GM23338 (cell line): ENCODE measurements around the gene SLC2A6. TPM values are rescaled to one million over a fixed set of nuclear protein-coding genes. Genes with fewer than 3 reads are reported as not detected.
A peak's percentile ranks its signal among the peaks of the same experiment; 100 is the strongest.

Source experiments
- ATAC-seq: fragments of 200-7000 bp; cut with Tn5 transposase; 3 replicates; pipeline ENCODE4 v1.9.1; 2020
- DNase-seq: peaks from one replicate; pipeline ENCODE4 v3.0.0-alpha.2; 2015; ENCODE audit warnings: low spot score
- H2AFZ ChIP-seq: fragments of 200-600 bp; sonication (generic); 2 replicates; pipeline ENCODE4 v1.8.0; 2016; ENCODE audit warnings: antibody characterized with exemption, mild to moderate bottlenecking, moderate library complexity
- H3F3A ChIP-seq: fragments of 200-600 bp; sonication (generic); replicated peaks from 2 replicates; pipeline ENCODE4 v1.8.0; 2017; ENCODE audit warnings: antibody characterized with exemption, mixed run types, low read depth
- H3K27ac ChIP-seq: fragments of 200-600 bp; sonication (generic); 2 replicates; pipeline ENCODE4 v1.6.1; 2016; ENCODE audit warnings: low read depth
- H3K27me3 ChIP-seq: fragments of 200-600 bp; sonication (generic); 2 replicates; pipeline ENCODE4 v1.8.0; 2016; ENCODE audit warnings: mild to moderate bottlenecking, mixed run types, moderate library complexity; ENCODE audit not compliant: insufficient read depth
- H3K36me3 ChIP-seq: fragments of 200-600 bp; sonication (generic); 2 replicates; pipeline ENCODE4 v1.8.0; 2016; ENCODE audit warnings: mild to moderate bottlenecking; ENCODE audit not compliant: insufficient read depth
- H3K4me1 ChIP-seq: fragments of 200-600 bp; sonication (generic); 2 replicates; pipeline ENCODE4 v1.8.0; 2016; ENCODE audit warnings: mild to moderate bottlenecking, moderate library complexity; ENCODE audit not compliant: insufficient read depth
- H3K4me2 ChIP-seq: fragments of 200-600 bp; sonication (generic); 2 replicates; pipeline ENCODE4 v1.7.1; 2017; ENCODE audit warnings: mixed run types
- H3K4me3 ChIP-seq: fragments of 200-600 bp; sonication (generic); 2 replicates; pipeline ENCODE4 v1.6.1; 2016; ENCODE audit warnings: mixed run types
- H3K79me2 ChIP-seq: fragments of 200-600 bp; sonication (generic); replicated peaks from 2 replicates; pipeline ENCODE4 v1.8.0; 2017; ENCODE audit warnings: mild to moderate bottlenecking; ENCODE audit not compliant: insufficient read depth
- H3K9me2 ChIP-seq: fragments of 200-600 bp; sonication (generic); 2 replicates; pipeline ENCODE4 v1.8.0; 2017; ENCODE audit not compliant: insufficient read depth
- H4K20me1 ChIP-seq: fragments of 200-600 bp; sonication (generic); replicated peaks from 2 replicates; pipeline ENCODE4 v1.8.0; 2017; ENCODE audit warnings: mild to moderate bottlenecking; ENCODE audit not compliant: insufficient read depth
- H3K27ac Mint-ChIP-seq: 2 replicates; pipeline ENCODE4 v1.8.0; 2020; ENCODE audit warnings: inconsistent platforms, mild to moderate bottlenecking, moderate library complexity, mixed read lengths
- H3K27me3 Mint-ChIP-seq: 3 replicates; pipeline ENCODE4 v1.8.0; 2022; ENCODE audit warnings: low read depth, mild to moderate bottlenecking, moderate library complexity, mixed read lengths, inconsistent platforms; ENCODE audit not compliant: insufficient read depth, poor library complexity
- H3K36me3 Mint-ChIP-seq: 3 replicates; pipeline ENCODE4 v1.8.0; 2021; ENCODE audit warnings: low read depth, mild to moderate bottlenecking, inconsistent platforms, moderate library complexity, mixed read lengths
- H3K4me1 Mint-ChIP-seq: 3 replicates; pipeline ENCODE4 v1.8.0; 2020; ENCODE audit warnings: mild to moderate bottlenecking, inconsistent platforms, mixed read lengths
- H3K4me3 Mint-ChIP-seq: 3 replicates; pipeline ENCODE4 v1.8.0; 2021; ENCODE audit warnings: moderate library complexity, mild to moderate bottlenecking, inconsistent platforms, mixed read lengths
- H3K9me3 Mint-ChIP-seq: 3 replicates; pipeline ENCODE4 v1.8.0; 2020; ENCODE audit warnings: moderate library complexity, mild to moderate bottlenecking, inconsistent platforms, mixed read lengths
- ETS1 ChIP-seq: IDR thresholded peaks from 2 replicates; pipeline ENCODE4 v1.6.1; 2016; ENCODE audit warnings: antibody characterized with exemption
- EZH2phosphoT487 ChIP-seq: fragments of 200-600 bp; sonication (generic); IDR thresholded peaks from one replicate; pipeline ENCODE4 v1.8.1; 2018; ENCODE audit warnings: antibody characterized with exemption; ENCODE audit not compliant: unreplicated experiment
- JUNB ChIP-seq: IDR thresholded peaks from one replicate; pipeline ENCODE4 v1.6.1; 2016; ENCODE audit warnings: antibody characterized with exemption; ENCODE audit not compliant: unreplicated experiment
- REST ChIP-seq: IDR thresholded peaks from one replicate; pipeline ENCODE4 v1.6.1; 2018; ENCODE audit warnings: antibody characterized with exemption; ENCODE audit not compliant: unreplicated experiment
- ZNF462 ChIP-seq: fragments of 250-450 bp; sonication (Bioruptor Pico); IDR thresholded peaks from 2 replicates; pipeline ENCODE4 v1.5.0; 2020; ENCODE audit warnings: mild to moderate bottlenecking, moderate library complexity
- polyA plus RNA-seq: library from polyadenylated mRNA; unstranded; fragments of >200 nt; fragmentation: Nextera tagmentation; extraction: Ambion mirVana; gene quantifications from 2 replicates; pipeline ENCODE4 v1.2.1, GENCODE V29; 2016
- total RNA-seq: library from RNA; depleted of rRNA; stranded (reverse); fragments of >200 nt; shearing (Covaris generic); gene quantifications from 2 replicates; pipeline ENCODE4 v1.2.3, GENCODE V29; 2014

SLC2A6 gene
- total and polyA plus RNA-seq, 2 experiments from 2014 or later = 17.5 to 39.3 TPM

- H3K27me3 ChIP-seq = no peaks in the 10 kb centered on the region
- peaks cover 3% of the 10 kb centered on the region; the same call in 1 of the 2 replicates for H3K36me3 ChIP-seq
- H3K79me2 ChIP-seq = peaks cover 16% of the 10 kb centered on the region
- H3K4me3 ChIP-seq = peak overlapping the region; percentile 85; the same call in 1 of the 2 replicates
- DNase-seq (no peak), ATAC-seq (no peak)
- peak overlapping the region; percentile 96 for H3K4me2 ChIP-seq
- no peak overlapping the region for H2AFZ ChIP-seq
- Mint-ChIP-seq H3K4me3 (peak overlapping the region; percentile 79), H3K36me3 (peaks cover 3% of the 10 kb centered on the region; the same call in 2 of the 3 replicates), H3K27ac (no peak overlapping the region), H3K4me1 (peaks cover 8% of the 10 kb centered on the region), H3K27me3 (peaks cover 3% of the 10 kb centered on the region), H3K9me3 (no peaks in the 10 kb centered on the region)
- no peaks in the 10 kb centered on the region for H3K9me2 ChIP-seq
- H4K20me1 ChIP-seq = no peaks in the 10 kb centered on the region; the same call in 1 of the 2 replicates
- H3F3A ChIP-seq = 0 out of 2 replicates have a peak, but pooled peaks cover 2% of the 10 kb centered on the region
- TF ChIP-seq ZNF462 (CRISPR knock-in tag) = no peak
- TF ChIP-seq EZH2phosphoT487 = no peak
- no peak for TF ChIP-seq JUNB
- TF ChIP-seq ETS1 = no peak
- TF ChIP-seq REST = no peak
- H3K27ac ChIP-seq = no peak overlapping the region
- peaks cover 8% of the 10 kb centered on the region for H3K4me1 ChIP-seq
Measured at GRCh38 chr9:133477461-133477860, 1.4 kb downstream of the SLC2A6 start.
